GM19193 (cell line): ENCODE measurements around the gene DPH7.

ENCODE experiments used
- POLR2A ChIP-seq: IDR thresholded peaks from 4 replicates; pipeline ENCODE4 v1.6.1; 2011; ENCODE audit not compliant: insufficient read depth, insufficient read length; ENCODE audit errors: extremely low read depth

Gene DPH7

GRCh38 chr9:137516144-137516917, 62.4 kb downstream of the DPH7 start:
- TF ChIP-seq POLR2A, result no peak

- no peak for TF ChIP-seq POLR2A
Measured at GRCh38 chr9:137515338-137515724, 63.4 kb downstream of the DPH7 start.

- no peak for TF ChIP-seq POLR2A
Measured at GRCh38 chr9:137514691-137515337, 63.9 kb downstream of the DPH7 start.

- no peak for TF ChIP-seq POLR2A
Measured at GRCh38 chr9:137511758-137512463, 66.8 kb downstream of the DPH7 start.

GRCh38 chr9:137509198-137509597, 69.5 kb downstream of the DPH7 start:
- no peak for TF ChIP-seq POLR2A

- no peak for TF ChIP-seq POLR2A
Measured at GRCh38 chr9:137506702-137507171, 72.0 kb downstream of the DPH7 start.

GRCh38 chr9:137506274-137506673, 72.5 kb downstream of the DPH7 start:
- TF ChIP-seq POLR2A, result no peak

GRCh38 chr9:137505421-137506140, 73.1 kb downstream of the DPH7 start:
- no peak for TF ChIP-seq POLR2A
